Activated CD4-positive, CD25-positive, alpha-beta regulatory T cell (primary cell): ENCODE results near the gene UGT2A1.
"Not testable (repeated sequence)": the region's sequence is repeated elsewhere in the genome, so short reads cannot be mapped to it uniquely, and the experiment has no call there.

Source experiments
- DNase-seq, 4 experiments: peaks; one replicate each; lab custom pipeline; 2025; lab: John Stamatoyannopoulos, UW

UGT2A1 gene

GRCh38 chr4:69653147-69653546, at the start of gene UGT2A1:
UGT2A1 (minus strand) TSS chr4:69653247; CDS start chr4:69647644, 5,603 bp downstream.
- no peak for DNase-seq

- no peak for DNase-seq
These were observed 49.2 kb upstream of the UGT2A1 start for GRCh38 chr4:69702201-69702600.

- no peak for DNase-seq
These were observed 48.6 kb upstream of the UGT2A1 start for GRCh38 chr4:69701696-69702095.

- no peak for DNase-seq
These were observed 44.6 kb upstream of the UGT2A1 start for GRCh38 chr4:69697536-69698242.

GRCh38 chr4:69689599-69689998, 36.6 kb upstream of the UGT2A1 start:
- no peak for DNase-seq

GRCh38 chr4:69684804-69685203, 31.8 kb upstream of the UGT2A1 start:
- no peak for DNase-seq

- no peak for DNase-seq
These were observed 15.6 kb upstream of the UGT2A1 start for GRCh38 chr4:69668680-69669079.

GRCh38 chr4:69664009-69664408, 11.0 kb upstream of the UGT2A1 start:
- not testable (repeated sequence) for DNase-seq

- not testable (repeated sequence) for DNase-seq
These were observed 8.2 kb upstream of the UGT2A1 start for GRCh38 chr4:69661130-69661803.

GRCh38 chr4:69658133-69658532, 5.1 kb upstream of the UGT2A1 start:
- DNase-seq, result no peak

- DNase-seq, result no peak
These were observed 3.7 kb upstream of the UGT2A1 start for GRCh38 chr4:69656653-69657158.

GRCh38 chr4:69650872-69651271, 2.2 kb downstream of the UGT2A1 start:
- no peak for DNase-seq

- no peak for DNase-seq
These were observed 3.4 kb downstream of the UGT2A1 start for GRCh38 chr4:69649629-69650028.

GRCh38 chr4:69649207-69649606, 3.8 kb downstream of the UGT2A1 start:
- DNase-seq, result no peak

GRCh38 chr4:69642961-69643360, 10.1 kb downstream of the UGT2A1 start:
- no peak for DNase-seq

- DNase-seq, result no peak
These were observed 12.8 kb downstream of the UGT2A1 start for GRCh38 chr4:69640289-69640688.

- no peak for DNase-seq
These were observed 13.5 kb downstream of the UGT2A1 start, which contains the start of gene UGT2A2 for GRCh38 chr4:69639542-69639941. UGT2A2 (minus strand) TSS chr4:69639642; CDS start chr4:69639640, 2 bp downstream.

- DNase-seq, result no peak
These were observed 35.9 kb downstream of the UGT2A1 start for GRCh38 chr4:69617083-69617694.

- DNase-seq, result no peak
These were observed 42.6 kb downstream of the UGT2A1 start for GRCh38 chr4:69610484-69610883.

GRCh38 chr4:69601065-69601464, 52.0 kb downstream of the UGT2A1 start:
- no peak for DNase-seq

- no peak for DNase-seq
These were observed 53.0 kb downstream of the UGT2A1 start for GRCh38 chr4:69600013-69600412.

GRCh38 chr4:69594382-69594781, 58.7 kb downstream of the UGT2A1 start:
- no peak for DNase-seq

- DNase-seq, result no peak
These were observed 61.7 kb downstream of the UGT2A1 start for GRCh38 chr4:69591364-69591763.
